Ureter (tissue), 1 donor: ENCODE measurements around the gene COMMD1. TPM values are rescaled to one million over a fixed set of nuclear protein-coding genes. Genes with fewer than 3 reads are reported as not detected.

Experiments used
- DNase-seq: peaks from one replicate; pipeline ENCODE4 v3.0.0-alpha.2; 2020; ENCODE audit warnings: low spot score
- total RNA-seq: library from RNA; stranded (reverse); gene quantifications from one replicate; pipeline ENCODE4 v1.2.4, GENCODE V29; 2023
- donor health status: DM: yes; HTN: yes; CAD: no.

COMMD1 gene
- total RNA-seq, 1 donor from 2014 or later: 34.0 TPM

GRCh38 chr2:62177392-62178049, 272.0 kb downstream of the COMMD1 start:
- no peak for DNase-seq

- DNase-seq: no peak
Measured at GRCh38 chr2:62178741-62179271, 273.3 kb downstream of the COMMD1 start.

GRCh38 chr2:62180975-62181374, 275.5 kb downstream of the COMMD1 start:
- DNase-seq: no peak

GRCh38 chr2:62181843-62182242, 276.4 kb downstream of the COMMD1 start:
- DNase-seq: no peak

GRCh38 chr2:62184512-62185230, 279.2 kb downstream of the COMMD1 start:
- DNase-seq: no peak

Other genes starting within 250 kb of the COMMD1 start
- gene FAM161A, start 51.6 kb upstream of the COMMD1 start, total RNA-seq: 2.7 TPM
- 122 TPM for gene CCT4, start 17.0 kb upstream of the COMMD1 start, total RNA-seq